HEK293T (cell line): ENCODE measurements around the gene PRPH2.

Source experiments
- CTCF ChIA-PET: fragments of 350-600 bp; formaldehyde crosslinking; extraction: SDS; loops from one replicate; lab custom pipeline; 2021; ENCODE audit warnings: antibody characterized with exemption, inconsistent platforms; lab: Yijun Ruan, JAX
- POLR2A ChIA-PET: fragments of 350-600 bp; formaldehyde crosslinking; extraction: SDS; loops from one replicate; lab custom pipeline; 2020; ENCODE audit warnings: antibody characterized with exemption, inconsistent platforms; lab: Yijun Ruan, JAX
- DNase-seq: peaks from one replicate; pipeline ENCODE4 v3.0.0; 2012; ENCODE audit warnings: mixed read lengths; ENCODE audit errors: extremely low spot score
- ARNT ChIP-seq: fragments of 450-650 bp; IDR thresholded peaks from 2 replicates; pipeline ENCODE4 v1.6.1; 2017; ENCODE audit warnings: mild to moderate bottlenecking
- BHLHE40 ChIP-seq: fragments of 450-650 bp; IDR thresholded peaks from 2 replicates; pipeline ENCODE4 v1.6.1; 2016; ENCODE audit warnings: mild to moderate bottlenecking, moderate library complexity, borderline replicate concordance
- CTBP1 ChIP-seq: fragments of 450-650 bp; IDR thresholded peaks from 2 replicates; pipeline ENCODE4 v1.6.1; 2016; ENCODE audit warnings: borderline replicate concordance
- ELF4 ChIP-seq: fragments of 450-650 bp; IDR thresholded peaks from 2 replicates; pipeline ENCODE4 v1.6.1; 2017; ENCODE audit warnings: antibody characterized with exemption
- FOXA1 ChIP-seq: fragments of 450-650 bp; IDR thresholded peaks from 2 replicates; pipeline ENCODE4 v1.6.1; 2016; ENCODE audit warnings: mild to moderate bottlenecking
- FOXK2 ChIP-seq: fragments of 450-650 bp; IDR thresholded peaks from 2 replicates; pipeline ENCODE4 v1.6.1; 2016; ENCODE audit warnings: mild to moderate bottlenecking
- FOXM1 ChIP-seq: fragments of 450-650 bp; IDR thresholded peaks from 2 replicates; pipeline ENCODE4 v1.6.1; 2017; ENCODE audit warnings: mild to moderate bottlenecking, borderline replicate concordance
- HDGF ChIP-seq: fragments of 450-650 bp; IDR thresholded peaks from 2 replicates; pipeline ENCODE4 v1.6.1; 2017; ENCODE audit warnings: antibody characterized with exemption, borderline replicate concordance
- L3MBTL2 ChIP-seq: fragments of 450-650 bp; conservative IDR thresholded peaks from 2 replicates; pipeline ENCODE4 v1.6.1; 2016; ENCODE audit warnings: mild to moderate bottlenecking
- LEF1 ChIP-seq: fragments of 450-650 bp; IDR thresholded peaks from 2 replicates; pipeline ENCODE4 v1.6.1; 2017; ENCODE audit warnings: mild to moderate bottlenecking, borderline replicate concordance
- NFRKB ChIP-seq: fragments of 450-650 bp; IDR thresholded peaks from 2 replicates; pipeline ENCODE4 v1.6.1; 2016; ENCODE audit warnings: mild to moderate bottlenecking, moderate library complexity
- SP1 ChIP-seq: fragments of 450-650 bp; IDR thresholded peaks from 2 replicates; pipeline ENCODE4 v1.6.1; 2017
- SUZ12 ChIP-seq: fragments of 450-650 bp; IDR thresholded peaks from 2 replicates; pipeline ENCODE4 v1.6.1; 2016; ENCODE audit warnings: mild to moderate bottlenecking
- TARDBP ChIP-seq: fragments of 450-650 bp; IDR thresholded peaks from 2 replicates; pipeline ENCODE4 v1.6.1; 2016
- ZNF384 ChIP-seq: fragments of 450-650 bp; IDR thresholded peaks from 2 replicates; pipeline ENCODE4 v1.6.1; 2016
- TF ChIP-seq, protein P1 (sequence below): fragments of 450-650 bp; IDR thresholded peaks from 2 replicates; pipeline ENCODE4 v1.6.1; 2016

Gene PRPH2

DNA sequence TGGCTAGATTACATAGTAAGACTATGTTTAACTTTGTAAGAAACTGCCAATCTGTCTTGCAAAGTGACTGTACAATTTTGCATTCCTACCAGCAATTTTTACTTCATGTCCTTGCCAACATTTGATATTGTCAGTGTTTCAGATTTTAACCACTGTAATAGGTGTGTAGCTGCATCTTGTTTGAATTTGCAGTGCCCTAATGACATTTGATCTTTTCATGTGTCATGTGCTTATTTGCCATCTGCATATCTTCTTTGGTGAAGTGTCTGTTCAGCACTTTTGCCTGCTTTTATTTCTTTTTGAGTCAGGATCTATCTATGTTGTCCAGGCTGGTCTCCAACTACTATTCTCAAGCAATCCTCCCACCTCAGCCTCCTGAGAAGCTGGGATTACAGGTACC, 2.4 kb upstream of the PRPH2 start:
- DNase-seq = no peak
- POLR2A ChIA-PET = interaction anchor here (2.9 kb wide), 1 partner anchor 155 kb away, joined by 16 read pairs; the partner anchor contains the start of gene RPL7L1
- TF ChIP-seq FOXM1 = no peak
- no peak for TF ChIP-seq BHLHE40
- no peak for TF ChIP-seq TARDBP
- CTCF ChIA-PET = interaction anchor here (0.9 to 3.0 kb wide), 4 partner anchors 63 to 177 kb away, joined by 3 to 17 read pairs (median 5); no protein-coding TSS in a partner anchor

DNA sequence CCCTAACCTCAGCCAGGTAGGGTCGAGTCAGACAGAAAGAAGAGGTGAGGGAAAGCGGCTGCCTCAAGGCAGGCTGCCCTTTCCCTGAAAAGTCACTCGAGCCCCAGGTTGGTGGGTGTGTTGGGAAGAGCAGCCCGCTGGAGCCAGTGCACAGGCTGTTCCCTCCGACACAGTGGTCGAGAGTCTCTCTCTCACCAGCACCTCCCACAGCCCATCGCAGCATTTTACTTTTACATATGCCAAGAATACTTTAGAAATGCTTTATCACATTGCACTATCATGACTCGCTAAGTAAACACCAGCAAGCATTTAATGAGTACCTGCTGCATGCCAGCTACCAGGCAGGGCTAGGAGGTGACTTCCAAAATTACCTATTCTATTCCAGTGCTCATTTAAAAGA, 1.7 kb downstream of the PRPH2 start:
- no peak for DNase-seq
- TF ChIP-seq ZNF384 (no peak), HDGF (no peak), SUZ12 (no peak), ARNT (no peak), CTBP1 (no peak), ELF4 (no peak), TARDBP (no peak), FOXM1 (no peak), SP1 (no peak)
- ChIA-PET POLR2A (interaction anchor here (1.5 kb wide), 1 partner anchor 62 kb away, joined by 4 read pairs; the partner anchor contains the start of gene BICRAL), CTCF (no interaction called here)

DNA sequence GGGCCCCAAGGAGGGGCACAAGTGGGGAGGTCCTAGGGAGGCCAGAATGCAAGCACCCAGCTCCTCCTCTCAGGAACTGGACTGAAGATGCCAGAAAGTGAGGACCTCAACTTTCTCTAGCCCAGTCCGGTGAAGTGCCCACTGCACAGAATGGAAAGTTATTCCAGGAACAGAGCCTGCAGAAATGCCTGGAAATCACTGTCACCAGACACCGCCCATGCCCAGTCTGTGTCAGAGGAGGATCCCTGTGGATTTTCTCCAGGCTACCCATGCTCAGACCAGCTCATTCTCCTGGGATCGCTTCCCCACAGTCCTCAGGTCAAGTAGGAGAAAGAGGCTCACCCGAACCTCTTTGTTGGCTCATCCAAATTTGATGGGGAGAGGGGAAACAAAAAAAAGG, 6.5 kb downstream of the PRPH2 start:
- TF ChIP-seq TARDBP (no peak), NFRKB (no peak), SP1 (no peak), L3MBTL2 (no peak), ZNF384 (no peak), CTBP1 (no peak), HDGF (no peak), ARNT (no peak), FOXM1 (no peak), BHLHE40 (no peak), FOXK2 (no peak), LEF1 (no peak)
- TF ChIP-seq, protein P1, sequence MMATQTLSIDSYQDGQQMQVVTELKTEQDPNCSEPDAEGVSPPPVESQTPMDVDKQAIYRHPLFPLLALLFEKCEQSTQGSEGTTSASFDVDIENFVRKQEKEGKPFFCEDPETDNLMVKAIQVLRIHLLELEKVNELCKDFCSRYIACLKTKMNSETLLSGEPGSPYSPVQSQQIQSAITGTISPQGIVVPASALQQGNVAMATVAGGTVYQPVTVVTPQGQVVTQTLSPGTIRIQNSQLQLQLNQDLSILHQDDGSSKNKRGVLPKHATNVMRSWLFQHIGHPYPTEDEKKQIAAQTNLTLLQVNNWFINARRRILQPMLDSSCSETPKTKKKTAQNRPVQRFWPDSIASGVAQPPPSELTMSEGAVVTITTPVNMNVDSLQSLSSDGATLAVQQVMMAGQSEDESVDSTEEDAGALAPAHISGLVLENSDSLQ = no peak
- no peak for DNase-seq
- CTCF ChIA-PET = interaction anchor here (0.7 kb wide), 1 partner anchor 10 kb away, joined by 3 read pairs; no protein-coding TSS in a partner anchor
- POLR2A ChIA-PET = no interaction called here

DNA sequence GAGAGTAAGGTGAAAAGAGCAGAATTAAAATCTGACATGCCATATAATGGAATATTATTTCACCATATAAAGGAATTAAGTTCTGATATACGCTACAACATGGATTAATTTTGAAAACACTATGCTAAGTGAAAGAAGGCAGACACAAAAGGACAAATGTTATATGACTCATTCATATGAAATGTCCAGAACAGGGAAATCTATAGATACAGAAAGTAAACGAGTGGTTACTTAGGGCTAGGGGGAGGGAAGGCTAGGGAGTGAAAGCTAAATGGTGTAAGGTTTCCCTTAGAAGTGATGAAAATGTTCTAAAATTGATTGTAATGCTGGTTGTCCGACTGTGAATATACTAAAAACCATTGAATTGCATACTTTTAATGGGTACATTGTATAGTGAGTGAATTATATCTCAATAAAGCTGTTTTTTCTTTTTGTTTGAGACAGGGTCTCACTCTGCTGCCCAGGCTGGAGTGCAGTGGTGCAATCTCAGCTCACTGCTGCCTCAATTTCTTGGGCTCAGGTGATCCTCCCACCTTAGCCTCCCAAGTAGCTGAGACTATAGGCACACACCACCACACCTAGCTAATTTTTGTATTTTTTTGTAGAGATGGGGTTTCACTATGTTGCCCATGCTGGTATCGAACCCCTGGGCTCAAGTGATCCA, 8.2 kb downstream of the PRPH2 start:
- TF ChIP-seq SUZ12 (no peak), SP1 (no peak), ELF4 (no peak), FOXM1 (no peak), NFRKB (no peak), L3MBTL2 (no peak), BHLHE40 (no peak), HDGF (no peak), FOXK2 (no peak), TARDBP (no peak), FOXA1 (no peak), ZNF384 (no peak), LEF1 (no peak)
- TF ChIP-seq, protein P1 = no peak
- ChIA-PET CTCF (interaction anchor here (0.7 kb wide), 1 partner anchor 16 kb away, joined by 3 read pairs; no protein-coding TSS in a partner anchor), POLR2A (interaction anchor here (0.6 to 0.9 kb wide), 2 partner anchors 38 to 265 kb away, joined by 3 to 4 read pairs; partner anchors contain the start of gene PEX6)

DNA sequence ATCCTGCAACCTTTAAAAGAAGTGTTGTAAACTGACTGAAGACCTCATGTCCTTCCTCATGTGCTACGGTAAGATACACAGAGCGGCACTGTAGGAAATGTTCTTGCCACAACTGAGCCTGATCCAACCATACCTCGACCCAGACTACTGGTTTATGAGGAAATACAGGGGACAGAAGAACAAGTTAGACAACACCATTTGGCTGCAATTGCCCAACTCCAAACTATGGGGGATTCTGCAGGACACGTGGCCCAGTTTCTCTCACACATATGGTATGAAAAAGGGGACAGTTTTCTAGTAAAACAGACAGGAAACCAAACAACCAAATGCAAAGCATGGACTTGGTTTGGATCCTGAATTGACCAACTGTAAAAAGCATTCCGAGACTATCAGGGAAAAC, 10.5 kb downstream of the PRPH2 start:
- DNase-seq = no peak
- POLR2A ChIA-PET = no interaction called here
- TF ChIP-seq FOXK2 (no peak), SP1 (no peak), ELF4 (no peak), ZNF384 (no peak), HDGF (no peak), NFRKB (no peak), BHLHE40 (no peak), SUZ12 (no peak), FOXA1 (no peak), TARDBP (no peak), L3MBTL2 (no peak), LEF1 (no peak), ARNT (no peak), CTBP1 (no peak), FOXM1 (no peak)
- TF ChIP-seq, protein P1 = no peak
- CTCF ChIA-PET = no interaction called here

More for the DNA sequence above, 8.2 kb downstream of the PRPH2 start:
- no peak for DNase-seq

DNA sequence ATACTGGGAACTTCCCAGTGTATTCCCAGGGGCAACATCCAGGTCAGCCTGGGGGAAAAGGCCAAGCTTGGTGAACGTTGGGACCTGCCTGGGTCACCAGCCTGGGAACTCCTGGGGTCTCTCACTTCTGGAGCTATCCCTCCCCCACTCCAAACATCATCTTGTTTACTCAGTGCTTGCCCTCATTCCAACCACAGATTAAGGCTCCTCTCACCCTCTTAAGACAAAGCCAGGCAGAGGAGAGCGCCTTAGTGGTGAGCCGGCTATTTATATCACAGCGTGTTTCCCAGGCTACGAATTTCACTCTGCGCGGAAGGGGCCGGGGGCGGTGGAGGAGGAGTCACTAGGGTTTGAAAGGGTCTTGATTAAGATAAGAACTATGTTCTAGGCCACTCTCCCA, 12.1 kb downstream of the PRPH2 start:
- CTCF ChIA-PET = no interaction called here
- TF ChIP-seq LEF1 (no peak), ARNT (no peak), ZNF384 (no peak), FOXK2 (no peak), HDGF (no peak), TARDBP (no peak), BHLHE40 (no peak), SUZ12 (no peak), L3MBTL2 (no peak)

More for the DNA sequence above, 12.1 kb downstream of the PRPH2 start:
- POLR2A ChIA-PET = no interaction called here
- no peak for DNase-seq
